Heart left ventricle (tissue), 16 donors: ENCODE data around the gene SLC38A11. TPM values are rescaled to one million over a fixed set of nuclear protein-coding genes. Genes with fewer than 3 reads are reported as not detected.
A peak's percentile ranks its signal among the peaks of the same experiment; 100 is the strongest.

Experiments
- ATAC-seq, 4 donors: fragments of 200-7000 bp; cut with Tn5 transposase; one replicate each; pipeline ENCODE4 v1.9.1; 2020 to 2022; ENCODE audit warnings: moderate library complexity in 4 of 4, mild to moderate bottlenecking in 3 of 4, moderate number of reproducible peaks in 1 of 4
- DNase-seq, 5 donors: peaks; one replicate each; pipeline ENCODE4 v3.0.0-alpha.2; 2020
- H3K27ac ChIP-seq, 12 donors: fragments of 200-600 bp; sonication (generic) in 4 of 12; one replicate each; pipeline versions ENCODE4 v1.5.0 to v1.8.0; 2016 to 2022; ENCODE audit warnings: mild to moderate bottlenecking in 2 of 12
- H3K27me3 ChIP-seq, 9 donors: fragments of 200-600 bp; sonication (generic) in 2 of 9; one replicate each; pipeline versions ENCODE4 v1.5.1 to v1.8.0; 2016 to 2022; ENCODE audit warnings: mild to moderate bottlenecking in 3 of 9
- H3K36me3 ChIP-seq, 9 donors: fragments of 200-600 bp; sonication (generic) in 2 of 9; one replicate each; pipeline versions ENCODE4 v1.5.0 to v1.8.0; 2018 to 2022; ENCODE audit warnings: mild to moderate bottlenecking in 2 of 9
- H3K4me1 ChIP-seq, 12 donors: fragments of 200-600 bp; sonication (generic) in 4 of 12; one replicate each; pipeline versions ENCODE4 v1.5.0 to v1.8.0; 2016 to 2022; ENCODE audit warnings: mild to moderate bottlenecking in 3 of 12
- H3K4me3 ChIP-seq, 12 donors: fragments of 200-600 bp; sonication (generic) in 4 of 12; one replicate each; pipeline versions ENCODE4 v1.5.0 to v1.8.0; 2017 to 2022; ENCODE audit warnings: mild to moderate bottlenecking in 9 of 12, moderate library complexity in 4 of 12
- H3K9me3 ChIP-seq, 12 donors: fragments of 200-600 bp; sonication (generic) in 4 of 12; one replicate each; pipeline versions ENCODE4 v1.5.0 to v1.8.0; 2016 to 2022; ENCODE audit warnings: mild to moderate bottlenecking in 1 of 12
- CTCF ChIP-seq, 12 donors: fragments of 200-600 bp; sonication (generic) in 4 of 12; IDR thresholded peaks; one replicate each; pipeline versions ENCODE4 v1.5.0 to v1.8.0; 2018 to 2022; ENCODE audit warnings: antibody characterized with exemption in 12 of 12, mild to moderate bottlenecking in 5 of 12
- POLR2A ChIP-seq, 2 donors: fragments of 450-650 bp; IDR thresholded peaks; one replicate each; pipeline ENCODE4 v1.6.1; 2017; ENCODE audit warnings: antibody characterized with exemption in 2 of 2, mild to moderate bottlenecking in 2 of 2, moderate library complexity in 2 of 2
- WGBS, 4 donors: extraction: QIAGEN DNeasy Blood & Tissue Kit in 2 of 4; methylation state at CpG; one replicate each; pipeline versions ENCODE4 v1.1.5 to v1.1.7; 2013 to 2018; 5-methylcytosine and 5-hydroxymethylcytosine counted together
- intact Hi-C, 10 donors: fragments of 100-400 bp; cut with DNase I; formaldehyde crosslinking; loops; one replicate each; pipeline versions ENCODE4 v1.11.1 to v1.14.2; 2022
- polyA plus RNA-seq, 2 donors: library from polyadenylated mRNA; stranded (reverse); fragments of 200-250 nt; gene quantifications; one replicate each; pipeline ENCODE4 v1.2.3, GENCODE V29; 2013
- total RNA-seq, 9 donors: library from RNA; depleted of rRNA in 2 of 9; stranded (reverse); fragments of >200 nt in 2 of 9; fragmentation: NEBNext Ultra II Directional in 3 of 9; extraction: Animal tissue kit (Norgen Biotek cat#: 25700) in 3 of 9; gene quantifications; one replicate each; pipeline versions ENCODE4 v1.1.0 to v1.2.4, GENCODE V29; 2016 to 2023
- donor health status: ischemic (EF 13 %, LVEDD 7.1; RV severe dilation, severe dysfunction).
- donor health status: healthy with polysubstance abuse.
- donor health status: DM: no; HTN: yes; CAD: no.
- donor health status: DM: no; HTN: no; CAD: no.
- donor health status: ischemic (EF 25% LVEDD 6.9; RV normal size, moderate dysfunction).
- donor health status: ischemic (EF 25% LVEDD 5.7; RV mildly dilated, moderate dysfunction).
- donor health status: healthy.
- donor health status: DM: yes; HTN: yes; CAD: no.
- donor health status: ischemic (EF 35%, LVEDD 5.7; RV mildly dilated, moderate dysfunction).
- donor health status: nonischemic (EF 11% LVEDD 7.7; RV severe dilation, severe dysfunction).
- donor health status: DM: yes; HTN: yes; CAD: no.
- donor health status: PGD.
- donor health status: ischemic (EF 29% LVEDD 5.4; RV normal size, mild dysfunction).
- donor health status: nonischemic (EF 23%, LVEDD 6.1; RV moderate dilation, normal function).

SLC38A11 gene
- total and polyA plus RNA-seq, 11 donors = 0.25 to 1.9 (median 0.55) TPM

GRCh38 chr2:164969909-164970690 lies 14.8 kb upstream of the SLC38A11 start:
- H3K27me3 ChIP-seq = no peaks in the 10 kb centered on the region
- H3K36me3 ChIP-seq = no peaks in the 10 kb centered on the region
- 73 to 78% (median 74%) methylated on average over 2 of the region's 2 CpGs for WGBS, 4 donors
- H3K9me3 ChIP-seq = no peaks in the 10 kb centered on the region
- no peak for ATAC-seq
- peaks cover 0 to 6% (median 0%) of the 10 kb centered on the region in 12 donors for H3K4me1 ChIP-seq
- H3K4me3 ChIP-seq = no peak overlapping the region
- peak overlapping the region in 1 of 12 donors; percentile 13 for H3K27ac ChIP-seq
- TF ChIP-seq POLR2A (IDR thresholded peaks at IDR 0.05) (no peak), CTCF (IDR thresholded peaks at IDR 0.05) (no peak)
- no peak for DNase-seq
- intact Hi-C loops = no loop called here

- H3K27me3 ChIP-seq = no peaks in the 10 kb centered on the region
- H3K27ac ChIP-seq = no peak overlapping the region
- no peak for DNase-seq
Measured at GRCh38 chr2:164967781-164968228, 12.5 kb upstream of the SLC38A11 start.

GRCh38 chr2:164967361-164967760 lies 12.0 kb upstream of the SLC38A11 start:
- Histone ChIP-seq H3K27ac (no peak overlapping the region), H3K4me3 (no peak overlapping the region), H3K9me3 (no peaks in the 10 kb centered on the region), H3K36me3 (no peaks in the 10 kb centered on the region), H3K4me1 (no peaks in the 10 kb centered on the region), H3K27me3 (no peaks in the 10 kb centered on the region)
- ATAC-seq (no peak), DNase-seq (no peak)
- intact Hi-C loops = no loop called here
- TF ChIP-seq CTCF (IDR thresholded peaks at IDR 0.05) (no peak), POLR2A (IDR thresholded peaks at IDR 0.05) (no peak)
- WGBS, 4 donors = 96 to 99% (median 98%) methylated on average over 2 of the region's 2 CpGs

More at GRCh38 chr2:164967781-164968228, 12.5 kb upstream of the SLC38A11 start:
- Histone ChIP-seq H3K36me3 (no peaks in the 10 kb centered on the region), H3K4me1 (no peaks in the 10 kb centered on the region), H3K4me3 (no peak overlapping the region), H3K9me3 (no peaks in the 10 kb centered on the region)
- intact Hi-C loops = no loop called here
- WGBS, 4 donors = 92 to 95% (median 94%) methylated on average over 2 of the region's 2 CpGs
- TF ChIP-seq CTCF (IDR thresholded peaks at IDR 0.05) = no peak
- no peak for TF ChIP-seq POLR2A (IDR thresholded peaks at IDR 0.05)
- no peak for ATAC-seq

GRCh38 chr2:164964700-164965099 lies 9.4 kb upstream of the SLC38A11 start:
- WGBS, 4 donors = 73 to 87% (median 85%) methylated on average over 1 of the region's 1 CpG
- TF ChIP-seq POLR2A (IDR thresholded peaks at IDR 0.05) (no peak), CTCF (IDR thresholded peaks at IDR 0.05) (no peak)
- no peak for DNase-seq
- no peaks in the 10 kb centered on the region for H3K9me3 ChIP-seq
- intact Hi-C loops = no loop called here
- no peaks in the 10 kb centered on the region for H3K4me1 ChIP-seq
- H3K27me3 ChIP-seq = no peaks in the 10 kb centered on the region
- no peak overlapping the region for H3K4me3 ChIP-seq
- H3K27ac ChIP-seq = no peak overlapping the region
- no peaks in the 10 kb centered on the region for H3K36me3 ChIP-seq
- ATAC-seq = no peak
